KMS-11 (cell line): Measurements from ENCODE around the gene SERINC2.

Experiments
- H2AFZ ChIP-seq: fragments of 200-600 bp; sonication (generic); 2 replicates; pipeline ENCODE4 v1.6.1; 2016; ENCODE audit warnings: antibody characterized with exemption, mixed run types, low read depth
- H3K27ac ChIP-seq: fragments of 200-600 bp; sonication (generic); 2 replicates; pipeline ENCODE4 v1.6.1; 2016; ENCODE audit warnings: mild to moderate bottlenecking, mixed run types
- H3K27me3 ChIP-seq: fragments of 200-600 bp; sonication (generic); 2 replicates; pipeline ENCODE4 v1.6.1; 2017; ENCODE audit warnings: mild to moderate bottlenecking, low read depth, mixed run types, moderate library complexity; ENCODE audit not compliant: insufficient read depth
- H3K36me3 ChIP-seq: fragments of 200-600 bp; sonication (generic); 2 replicates; pipeline ENCODE4 v1.6.1; 2017; ENCODE audit warnings: mild to moderate bottlenecking, mixed run types; ENCODE audit not compliant: insufficient read depth
- H3K4me1 ChIP-seq: fragments of 200-600 bp; sonication (generic); 2 replicates; pipeline ENCODE4 v1.6.1; 2016; ENCODE audit warnings: mild to moderate bottlenecking, low read depth, mixed run types; ENCODE audit not compliant: poor library complexity, severe bottlenecking
- H3K4me2 ChIP-seq: fragments of 200-600 bp; sonication (generic); 2 replicates; pipeline ENCODE4 v1.7.0; 2016; ENCODE audit warnings: mild to moderate bottlenecking, mixed run types
- H3K4me3 ChIP-seq: fragments of 200-600 bp; sonication (generic); IDR thresholded peaks from 2 replicates; pipeline ENCODE4 v1.6.1; 2017; ENCODE audit warnings: low read depth, low read length, mixed read lengths; ENCODE audit not compliant: insufficient read depth
- H3K79me2 ChIP-seq: fragments of 200-600 bp; sonication (generic); 2 replicates; pipeline ENCODE4 v1.6.1; 2016; ENCODE audit warnings: low read depth, mixed run types; ENCODE audit not compliant: insufficient read depth
- H3K9ac ChIP-seq: fragments of 200-600 bp; sonication (generic); 2 replicates; pipeline ENCODE4 v1.6.1; 2016; ENCODE audit warnings: mild to moderate bottlenecking, mixed run types
- H4K20me1 ChIP-seq: fragments of 200-600 bp; sonication (generic); 2 replicates; pipeline ENCODE4 v1.6.1; 2016; ENCODE audit warnings: mild to moderate bottlenecking, mixed run types; ENCODE audit not compliant: insufficient read depth
- TF ChIP-seq, protein P1 (sequence below): fragments of 200-600 bp; sonication (generic); conservative IDR thresholded peaks from 2 replicates; pipeline ENCODE4 v1.6.1; 2017; ENCODE audit warnings: low read depth, mild to moderate bottlenecking, antibody characterized with exemption, low read length, moderate library complexity, mixed read lengths

SERINC2 gene

DNA sequence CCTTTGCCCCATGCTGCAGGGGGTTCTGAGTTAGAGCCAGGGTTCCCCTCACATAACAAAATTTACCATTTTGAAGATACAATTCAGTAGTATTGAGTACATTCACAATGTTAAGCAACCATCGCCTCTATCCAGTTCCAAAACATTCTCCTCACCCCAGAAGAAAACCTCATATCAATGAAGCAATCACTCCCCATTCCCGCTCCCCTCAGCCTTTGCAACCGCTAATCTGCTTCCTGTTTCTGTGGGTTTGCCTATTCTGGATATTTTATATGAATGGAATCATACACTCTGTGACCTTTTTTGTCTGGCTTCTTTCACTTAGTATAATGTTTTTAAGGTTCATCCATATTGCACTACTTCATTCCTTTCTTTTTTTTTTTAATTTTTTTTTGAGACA lies 32.9 kb downstream of the SERINC2 start:
- Histone ChIP-seq H3K4me1 (peaks cover 13% of the 10 kb centered on the region), H4K20me1 (no peaks in the 10 kb centered on the region), H3K4me2 (no peak overlapping the region), H3K79me2 (no peaks in the 10 kb centered on the region), H2AFZ (no peak overlapping the region), H3K9ac (no peak overlapping the region), H3K4me3 (no peak overlapping the region), H3K27me3 (no peaks in the 10 kb centered on the region), H3K36me3 (no peaks in the 10 kb centered on the region), H3K27ac (no peak overlapping the region)
- TF ChIP-seq, protein P1, sequence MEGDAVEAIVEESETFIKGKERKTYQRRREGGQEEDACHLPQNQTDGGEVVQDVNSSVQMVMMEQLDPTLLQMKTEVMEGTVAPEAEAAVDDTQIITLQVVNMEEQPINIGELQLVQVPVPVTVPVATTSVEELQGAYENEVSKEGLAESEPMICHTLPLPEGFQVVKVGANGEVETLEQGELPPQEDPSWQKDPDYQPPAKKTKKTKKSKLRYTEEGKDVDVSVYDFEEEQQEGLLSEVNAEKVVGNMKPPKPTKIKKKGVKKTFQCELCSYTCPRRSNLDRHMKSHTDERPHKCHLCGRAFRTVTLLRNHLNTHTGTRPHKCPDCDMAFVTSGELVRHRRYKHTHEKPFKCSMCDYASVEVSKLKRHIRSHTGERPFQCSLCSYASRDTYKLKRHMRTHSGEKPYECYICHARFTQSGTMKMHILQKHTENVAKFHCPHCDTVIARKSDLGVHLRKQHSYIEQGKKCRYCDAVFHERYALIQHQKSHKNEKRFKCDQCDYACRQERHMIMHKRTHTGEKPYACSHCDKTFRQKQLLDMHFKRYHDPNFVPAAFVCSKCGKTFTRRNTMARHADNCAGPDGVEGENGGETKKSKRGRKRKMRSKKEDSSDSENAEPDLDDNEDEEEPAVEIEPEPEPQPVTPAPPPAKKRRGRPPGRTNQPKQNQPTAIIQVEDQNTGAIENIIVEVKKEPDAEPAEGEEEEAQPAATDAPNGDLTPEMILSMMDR: no peak

DNA sequence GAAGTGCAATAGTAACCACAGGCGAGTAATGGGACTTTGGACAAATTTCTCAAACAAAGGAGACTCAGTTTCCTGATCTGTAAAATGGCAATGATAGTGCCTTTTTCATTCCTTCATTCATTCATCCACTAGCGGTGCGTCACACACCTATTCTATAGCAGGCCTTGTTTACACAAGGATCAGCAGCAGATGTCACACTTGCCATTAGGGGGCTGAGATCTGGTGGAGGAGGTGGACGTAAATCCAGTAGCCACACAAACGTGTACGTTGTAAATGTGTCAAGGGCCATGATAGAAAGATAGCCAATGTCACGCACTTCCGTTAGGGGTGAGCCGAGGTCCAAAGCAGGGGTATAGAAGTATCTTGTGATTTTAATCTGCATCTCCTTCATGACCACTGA lies 34.2 kb downstream of the SERINC2 start:
- Histone ChIP-seq H3K27me3 (no peaks in the 10 kb centered on the region), H2AFZ (no peak overlapping the region), H3K36me3 (no peaks in the 10 kb centered on the region), H3K79me2 (no peaks in the 10 kb centered on the region), H3K4me2 (no peak overlapping the region), H3K27ac (no peak overlapping the region), H3K4me3 (no peak overlapping the region), H3K4me1 (peaks cover under 1% of the 10 kb centered on the region), H3K9ac (no peak overlapping the region), H4K20me1 (no peaks in the 10 kb centered on the region)
- TF ChIP-seq, protein P1: no peak

DNA sequence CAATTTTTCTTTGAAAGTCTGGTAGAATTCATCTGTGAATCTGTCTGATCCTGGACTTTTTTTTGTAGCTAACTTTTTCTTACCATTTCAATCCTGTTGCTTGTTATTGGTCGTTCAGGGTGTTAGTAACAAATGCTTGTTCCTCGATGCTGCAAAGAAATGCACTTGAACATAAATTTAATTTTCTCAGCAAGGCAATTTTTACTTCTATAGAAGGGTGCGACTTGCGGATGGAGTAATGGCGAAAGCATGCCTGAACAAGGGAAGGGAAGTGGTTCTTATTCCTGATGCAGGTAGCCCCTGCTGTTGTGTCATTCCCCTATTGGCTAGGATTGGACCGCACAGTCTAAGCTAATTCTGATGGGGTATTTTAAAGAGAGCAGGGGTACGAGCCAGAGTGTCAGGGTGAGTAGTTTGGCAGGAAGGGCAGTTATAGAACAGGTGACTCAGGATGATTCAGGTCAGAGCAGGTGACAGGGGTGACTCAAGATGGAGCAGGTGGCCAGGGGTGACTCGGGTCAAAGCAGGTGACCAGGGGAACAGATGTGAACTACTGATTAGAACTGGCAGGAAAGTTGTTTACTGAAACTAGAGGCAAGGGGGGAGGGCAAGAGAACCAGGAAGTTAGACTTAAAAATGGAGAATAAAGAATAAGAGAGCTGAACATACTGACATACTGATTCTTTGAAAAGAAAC lies 40.5 kb downstream of the SERINC2 start:
- H4K20me1 ChIP-seq: no peaks in the 10 kb centered on the region
- no peak overlapping the region for H3K4me2 ChIP-seq
- H3K9ac ChIP-seq: no peak overlapping the region
- no peaks in the 10 kb centered on the region for H3K27me3 ChIP-seq
- no peak overlapping the region for H3K4me3 ChIP-seq
- no peak overlapping the region for H2AFZ ChIP-seq
- no peak overlapping the region for H3K27ac ChIP-seq
- no peaks in the 10 kb centered on the region for H3K79me2 ChIP-seq
- no peaks in the 10 kb centered on the region for H3K4me1 ChIP-seq
- TF ChIP-seq, protein P1: no peak
- H3K36me3 ChIP-seq: no peaks in the 10 kb centered on the region

DNA sequence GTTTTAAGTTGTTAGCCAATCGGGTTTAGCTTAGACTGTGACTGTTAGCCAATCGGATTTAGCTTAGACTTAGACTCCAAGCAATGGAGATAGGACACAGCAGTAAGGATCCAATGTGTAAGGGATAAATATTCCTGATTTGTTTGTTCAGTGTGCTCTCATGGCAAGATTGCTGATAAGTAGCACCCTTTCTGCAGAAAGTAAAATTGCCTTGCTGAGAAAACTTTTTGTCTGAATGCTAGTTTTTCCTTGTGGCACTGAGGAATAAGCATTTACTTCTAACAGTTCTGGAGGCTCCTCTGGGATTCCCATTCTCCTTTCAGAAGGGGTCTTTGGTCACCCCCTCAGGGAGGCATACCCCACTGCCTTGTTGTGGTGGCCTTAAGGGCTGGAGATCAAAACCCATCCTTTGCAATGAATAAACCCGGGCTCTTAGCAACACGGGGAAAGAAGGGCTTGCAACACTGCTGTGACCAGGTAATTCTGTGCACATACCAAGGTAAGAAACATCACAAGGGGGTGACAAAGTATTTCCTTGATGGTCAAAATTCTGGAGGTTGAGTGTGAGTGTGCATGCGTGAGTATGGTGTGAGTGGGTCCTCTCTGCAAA lies 45.4 kb downstream of the SERINC2 start:
- Histone ChIP-seq H4K20me1 (no peaks in the 10 kb centered on the region), H3K27me3 (no peaks in the 10 kb centered on the region), H3K9ac (no peak overlapping the region), H3K27ac (no peak overlapping the region), H3K4me1 (no peaks in the 10 kb centered on the region), H2AFZ (no peak overlapping the region), H3K36me3 (no peaks in the 10 kb centered on the region), H3K4me2 (no peak overlapping the region), H3K79me2 (no peaks in the 10 kb centered on the region), H3K4me3 (no peak overlapping the region)
- TF ChIP-seq, protein P1: no peak
